Parathyroid adenoma (tissue), 2 donors: ENCODE results near the gene USPL1.

ENCODE experiments used
- H2AFZ ChIP-seq: fragments of 300-600 bp; sonication (generic); one replicate; pipeline ENCODE4 v1.7.0; 2017; ENCODE audit warnings: antibody characterized with exemption, mild to moderate bottlenecking
- H3K27ac ChIP-seq: fragments of 300-600 bp; sonication (generic); one replicate; pipeline ENCODE4 v1.7.0; 2017
- H3K27me3 ChIP-seq: fragments of 300-600 bp; sonication (generic); one replicate; pipeline ENCODE4 v1.7.0; 2017; ENCODE audit warnings: low read length; ENCODE audit not compliant: control insufficient read depth, insufficient read depth
- H3K36me3 ChIP-seq: fragments of 300-600 bp; sonication (generic); one replicate; pipeline ENCODE4 v1.7.0; 2017; ENCODE audit warnings: low read length; ENCODE audit not compliant: control insufficient read depth, insufficient read depth
- H3K4me1 ChIP-seq: fragments of 300-600 bp; sonication (generic); one replicate; pipeline ENCODE4 v1.7.0; 2017; ENCODE audit warnings: control low read depth
- H3K4me2 ChIP-seq: fragments of 300-600 bp; sonication (generic); one replicate; pipeline ENCODE4 v1.7.0; 2017; ENCODE audit warnings: low read length
- H3K4me3 ChIP-seq: fragments of 300-600 bp; sonication (generic); one replicate; pipeline ENCODE4 v1.7.0; 2017; ENCODE audit warnings: low read depth, low read length
- H3K79me2 ChIP-seq: fragments of 300-600 bp; sonication (generic); one replicate; pipeline ENCODE4 v1.7.0; 2017; ENCODE audit warnings: control low read depth
- H3K9ac ChIP-seq: fragments of 300-600 bp; sonication (generic); one replicate; pipeline ENCODE4 v1.7.0; 2017; ENCODE audit warnings: mild to moderate bottlenecking
- H3K9me3 ChIP-seq: fragments of 300-600 bp; sonication (generic); one replicate; pipeline ENCODE4 v1.7.0; 2017; ENCODE audit warnings: low read length; ENCODE audit not compliant: control insufficient read depth
- TF ChIP-seq, protein P1 (sequence below): fragments of 300-600 bp; sonication (generic); IDR thresholded peaks from one replicate; pipeline ENCODE4 v1.7.0; 2017; ENCODE audit warnings: antibody characterized with exemption, mild to moderate bottlenecking
- donor health status: primary hyperparathyroidism.

Gene USPL1

DNA sequence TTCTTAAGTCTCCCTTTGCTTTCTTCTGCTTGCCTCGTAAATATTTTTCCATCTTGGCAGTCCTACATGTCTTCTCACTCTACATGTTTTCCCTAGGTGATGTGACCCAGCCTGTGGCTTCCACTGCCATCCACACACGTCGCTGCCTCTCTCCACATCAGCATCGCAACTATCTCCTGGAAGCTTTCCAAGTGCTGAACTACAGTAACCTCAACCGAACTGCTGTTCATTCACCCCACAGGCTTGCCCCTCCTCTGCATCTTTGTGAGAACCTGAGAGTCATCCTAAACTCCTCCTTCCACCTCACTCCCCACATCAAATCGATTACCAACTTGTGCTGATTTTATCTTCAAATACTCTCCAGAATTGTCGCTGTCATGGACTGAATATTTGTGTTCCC, 41.2 kb upstream of the USPL1 start:
- Histone ChIP-seq H2AFZ (no peak overlapping the region), H3K79me2 (no peaks in the 10 kb centered on the region), H3K4me1 (peaks cover 3% of the 10 kb centered on the region), H3K4me2 (no peak overlapping the region), H3K4me3 (no peak overlapping the region), H3K36me3 (no peaks in the 10 kb centered on the region), H3K27ac (no peak overlapping the region), H3K27me3 (no peaks in the 10 kb centered on the region), H3K9me3 (no peaks in the 10 kb centered on the region), H3K9ac (no peak overlapping the region)
- TF ChIP-seq, protein P1, sequence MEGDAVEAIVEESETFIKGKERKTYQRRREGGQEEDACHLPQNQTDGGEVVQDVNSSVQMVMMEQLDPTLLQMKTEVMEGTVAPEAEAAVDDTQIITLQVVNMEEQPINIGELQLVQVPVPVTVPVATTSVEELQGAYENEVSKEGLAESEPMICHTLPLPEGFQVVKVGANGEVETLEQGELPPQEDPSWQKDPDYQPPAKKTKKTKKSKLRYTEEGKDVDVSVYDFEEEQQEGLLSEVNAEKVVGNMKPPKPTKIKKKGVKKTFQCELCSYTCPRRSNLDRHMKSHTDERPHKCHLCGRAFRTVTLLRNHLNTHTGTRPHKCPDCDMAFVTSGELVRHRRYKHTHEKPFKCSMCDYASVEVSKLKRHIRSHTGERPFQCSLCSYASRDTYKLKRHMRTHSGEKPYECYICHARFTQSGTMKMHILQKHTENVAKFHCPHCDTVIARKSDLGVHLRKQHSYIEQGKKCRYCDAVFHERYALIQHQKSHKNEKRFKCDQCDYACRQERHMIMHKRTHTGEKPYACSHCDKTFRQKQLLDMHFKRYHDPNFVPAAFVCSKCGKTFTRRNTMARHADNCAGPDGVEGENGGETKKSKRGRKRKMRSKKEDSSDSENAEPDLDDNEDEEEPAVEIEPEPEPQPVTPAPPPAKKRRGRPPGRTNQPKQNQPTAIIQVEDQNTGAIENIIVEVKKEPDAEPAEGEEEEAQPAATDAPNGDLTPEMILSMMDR: no peak

DNA sequence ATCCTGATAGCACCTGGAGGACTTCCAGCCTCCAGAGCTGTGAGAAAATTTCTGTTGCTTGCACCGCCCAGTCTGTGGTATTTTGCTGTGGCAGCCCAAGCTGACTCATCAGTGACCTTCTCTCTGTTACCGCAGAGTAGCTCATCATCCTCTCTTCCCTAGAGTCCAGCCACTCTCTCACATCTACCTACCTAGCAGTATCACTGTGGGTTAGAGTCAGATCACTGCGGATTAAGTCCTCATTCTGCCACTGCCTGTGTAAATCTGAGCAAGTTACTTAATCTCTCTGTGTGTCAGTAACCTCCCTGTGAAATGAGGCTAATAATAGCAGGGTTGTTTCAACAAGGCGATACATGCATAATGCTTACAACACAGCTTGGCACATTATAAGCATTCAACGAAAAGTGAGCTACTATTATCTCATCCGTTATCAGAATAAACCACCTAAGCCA, 40.3 kb upstream of the USPL1 start:
- H2AFZ ChIP-seq: no peak overlapping the region
- H3K36me3 ChIP-seq: no peaks in the 10 kb centered on the region
- H3K4me2 ChIP-seq: no peak overlapping the region
- TF ChIP-seq, protein P1: no peak
- no peaks in the 10 kb centered on the region for H3K79me2 ChIP-seq
- H3K27me3 ChIP-seq: no peaks in the 10 kb centered on the region
- H3K4me1 ChIP-seq: peaks cover 3% of the 10 kb centered on the region
- H3K9ac ChIP-seq: no peak overlapping the region
- no peak overlapping the region for H3K4me3 ChIP-seq
- no peak overlapping the region for H3K27ac ChIP-seq
- no peaks in the 10 kb centered on the region for H3K9me3 ChIP-seq

DNA sequence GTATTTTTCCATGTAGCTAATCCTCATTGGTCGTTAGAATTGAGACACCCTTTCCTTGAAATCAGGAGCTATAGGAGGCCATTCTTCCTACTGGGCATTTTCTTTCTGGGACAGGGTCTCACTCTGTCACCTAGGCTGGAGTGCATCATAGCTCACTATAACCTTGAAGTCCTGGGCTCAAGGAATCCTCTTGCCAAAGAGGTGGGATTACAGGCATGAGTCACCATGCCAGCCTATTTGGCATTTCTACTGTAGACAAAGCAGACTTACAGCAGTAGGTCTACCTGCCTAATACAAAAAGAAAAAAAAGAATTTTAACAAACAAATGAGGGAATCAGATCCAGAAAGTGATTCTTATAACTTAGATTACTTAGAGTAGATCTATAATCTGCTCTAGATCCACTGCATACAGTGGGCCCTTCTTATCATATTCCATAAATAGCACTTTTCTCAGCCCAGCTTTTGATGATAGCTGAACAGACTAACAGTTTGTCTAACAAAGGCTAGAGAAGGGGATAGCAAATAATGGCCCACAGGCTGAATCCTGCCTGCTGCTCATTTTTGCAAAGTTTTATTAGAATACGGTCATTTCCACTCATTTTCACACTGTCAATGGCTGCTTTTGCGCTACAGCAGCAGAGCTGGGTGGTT, 36.7 kb upstream of the USPL1 start:
- TF ChIP-seq, protein P1: no peak
- H3K27ac ChIP-seq: no peak overlapping the region
- no peak overlapping the region for H3K9ac ChIP-seq
- no peak overlapping the region for H3K4me3 ChIP-seq
- H3K27me3 ChIP-seq: no peaks in the 10 kb centered on the region
- H3K36me3 ChIP-seq: no peaks in the 10 kb centered on the region
- H3K4me2 ChIP-seq: no peak overlapping the region
- no peak overlapping the region for H2AFZ ChIP-seq
- H3K9me3 ChIP-seq: no peaks in the 10 kb centered on the region
- no peaks in the 10 kb centered on the region for H3K79me2 ChIP-seq
- peaks cover 3% of the 10 kb centered on the region for H3K4me1 ChIP-seq

DNA sequence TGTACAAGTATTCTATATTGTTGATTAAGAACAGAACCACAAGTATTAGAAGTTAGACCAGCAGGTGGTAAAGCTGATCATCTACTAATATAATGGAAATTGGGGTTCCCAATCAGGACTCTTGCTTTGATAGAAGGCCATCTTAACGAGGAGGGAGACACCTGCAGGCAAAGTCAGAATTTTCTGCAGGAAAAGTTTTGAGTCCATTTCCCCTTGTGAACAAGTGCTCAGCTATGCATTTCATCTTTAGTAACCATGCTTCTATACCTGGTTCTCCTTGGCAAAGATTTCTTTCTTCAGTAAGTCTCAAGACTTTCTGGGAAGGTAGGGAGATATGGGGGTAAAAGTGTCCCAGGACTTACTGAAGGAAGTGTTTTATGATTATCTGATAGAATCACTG, 36.1 kb upstream of the USPL1 start:
- no peak overlapping the region for H3K27ac ChIP-seq
- H3K79me2 ChIP-seq: no peaks in the 10 kb centered on the region
- TF ChIP-seq, protein P1: no peak

More for the DNA sequence above, 36.1 kb upstream of the USPL1 start:
- no peaks in the 10 kb centered on the region for H3K36me3 ChIP-seq
- H3K27me3 ChIP-seq: no peaks in the 10 kb centered on the region
- no peak overlapping the region for H2AFZ ChIP-seq
- H3K9ac ChIP-seq: no peak overlapping the region
- no peak overlapping the region for H3K4me2 ChIP-seq
- H3K4me1 ChIP-seq: peaks cover 1% of the 10 kb centered on the region
- no peak overlapping the region for H3K4me3 ChIP-seq
- H3K9me3 ChIP-seq: no peaks in the 10 kb centered on the region
